Osteoblast (primary cell): ENCODE results near the gene ZBTB8B. TPM values are rescaled to one million over a fixed set of nuclear protein-coding genes. Genes with fewer than 3 reads are reported as not detected.
A peak's percentile ranks its signal among the peaks of the same experiment; 100 is the strongest.

Source experiments
- DNase-seq: peaks from one replicate; pipeline ENCODE4 v3.0.0; 2011; ENCODE audit warnings: low spot score, mixed read lengths; ENCODE audit not compliant: insufficient read length; ENCODE audit errors: missing footprints
- H2AFZ ChIP-seq: 2 replicates; pipeline ENCODE4 v1.6.0; 2011; ENCODE audit warnings: mild to moderate bottlenecking, low read length
- H3K27ac ChIP-seq: 2 replicates; pipeline ENCODE4 v1.5.1; 2011; ENCODE audit warnings: mild to moderate bottlenecking, low read depth, low read length, moderate library complexity
- H3K27me3 ChIP-seq: 2 replicates; pipeline ENCODE4 v1.6.0; 2012; ENCODE audit warnings: mild to moderate bottlenecking, control low read depth, inconsistent platforms, low read length, moderate library complexity; ENCODE audit not compliant: insufficient read depth
- H3K36me3 ChIP-seq: 2 replicates; pipeline ENCODE4 v1.5.1; 2011; ENCODE audit warnings: mild to moderate bottlenecking, low read length, control low read depth, moderate library complexity; ENCODE audit not compliant: insufficient read depth
- H3K4me1 ChIP-seq: 2 replicates; pipeline ENCODE4 v1.5.1; 2011; ENCODE audit warnings: mild to moderate bottlenecking, low read length, control low read depth, moderate library complexity; ENCODE audit not compliant: insufficient read depth
- H3K4me2 ChIP-seq: 2 replicates; pipeline ENCODE4 v1.6.0; 2011; ENCODE audit warnings: mild to moderate bottlenecking, low read length; ENCODE audit not compliant: insufficient read depth
- H3K4me3 ChIP-seq: fragments of 200-600 bp; sonication (generic); 3 replicates; pipeline ENCODE4 v1.5.1; 2012; ENCODE audit warnings: mild to moderate bottlenecking, low read length, inconsistent platforms; ENCODE audit not compliant: insufficient read depth
- H3K79me2 ChIP-seq: 2 replicates; pipeline ENCODE4 v1.6.0; 2012; ENCODE audit warnings: mild to moderate bottlenecking, low read length, control low read depth, inconsistent platforms; ENCODE audit not compliant: insufficient read depth
- H3K9me3 ChIP-seq: 2 replicates; pipeline ENCODE4 v1.5.1; 2011; ENCODE audit warnings: low read depth, low read length, control low read depth
- H4K20me1 ChIP-seq: 2 replicates; pipeline ENCODE4 v1.6.0; 2012; ENCODE audit warnings: mild to moderate bottlenecking, low read length, control low read depth; ENCODE audit not compliant: insufficient read depth
- CTCF ChIP-seq: IDR thresholded peaks from 2 replicates; pipeline ENCODE4 v1.5.1; 2011; ENCODE audit warnings: mild to moderate bottlenecking, low read depth, low read length, moderate library complexity; ENCODE audit errors: extremely low read depth
- total RNA-seq: library from RNA; depleted of rRNA; stranded (reverse); fragments of >200 nt; gene quantifications from 2 replicates; pipeline ENCODE4 v1.2.3, GENCODE V29; 2012

Gene ZBTB8B
- total RNA-seq, 1 donor: under 0.01 TPM

GRCh38 chr1:32500387-32501209 lies 35.7 kb downstream of the ZBTB8B start:
- H3K4me1 ChIP-seq: peaks cover 9% of the 10 kb centered on the region
- H3K4me2 ChIP-seq: peak overlapping the region; percentile 81
- H3K27ac ChIP-seq: no peak overlapping the region
- H3K27me3 ChIP-seq: no peaks in the 10 kb centered on the region
- H3K4me3 ChIP-seq: peak overlapping the region; percentile 74
- no peaks in the 10 kb centered on the region for H4K20me1 ChIP-seq
- H3K36me3 ChIP-seq: no peaks in the 10 kb centered on the region
- H2AFZ ChIP-seq: peak overlapping the region; percentile 88
- H3K9me3 ChIP-seq: no peaks in the 10 kb centered on the region
- TF ChIP-seq CTCF: no peak
- no peaks in the 10 kb centered on the region for H3K79me2 ChIP-seq
- peak; percentile 96 for DNase-seq

DNA sequence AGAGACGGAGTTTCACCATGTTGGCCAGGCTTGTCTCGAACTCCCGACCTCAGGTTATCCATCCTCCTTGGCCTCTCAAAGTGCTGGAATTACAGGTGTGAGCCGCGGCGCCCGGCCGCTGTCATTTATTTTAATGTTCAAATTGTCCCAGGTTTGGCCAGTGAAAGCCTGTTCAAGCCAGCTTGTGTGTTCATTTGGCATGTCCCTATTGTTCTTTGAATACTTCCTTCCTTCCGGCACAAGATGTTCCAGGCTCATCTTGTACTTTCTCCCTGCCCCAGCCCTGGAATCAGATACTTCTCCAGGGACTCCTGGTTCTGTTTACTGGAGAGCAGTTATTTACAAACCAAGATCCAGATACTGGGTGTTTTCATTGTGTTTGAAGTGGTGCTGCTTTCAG lies 37.0 kb downstream of the ZBTB8B start:
- Histone ChIP-seq H3K27me3 (no peaks in the 10 kb centered on the region), H3K4me2 (no peak overlapping the region), H2AFZ (no peak overlapping the region), H3K9me3 (no peaks in the 10 kb centered on the region), H3K27ac (no peak overlapping the region), H3K36me3 (no peaks in the 10 kb centered on the region), H3K4me1 (peaks cover 2% of the 10 kb centered on the region), H4K20me1 (no peaks in the 10 kb centered on the region), H3K79me2 (no peaks in the 10 kb centered on the region), H3K4me3 (no peak overlapping the region)
- no peak for TF ChIP-seq CTCF
- no peak for DNase-seq

DNA sequence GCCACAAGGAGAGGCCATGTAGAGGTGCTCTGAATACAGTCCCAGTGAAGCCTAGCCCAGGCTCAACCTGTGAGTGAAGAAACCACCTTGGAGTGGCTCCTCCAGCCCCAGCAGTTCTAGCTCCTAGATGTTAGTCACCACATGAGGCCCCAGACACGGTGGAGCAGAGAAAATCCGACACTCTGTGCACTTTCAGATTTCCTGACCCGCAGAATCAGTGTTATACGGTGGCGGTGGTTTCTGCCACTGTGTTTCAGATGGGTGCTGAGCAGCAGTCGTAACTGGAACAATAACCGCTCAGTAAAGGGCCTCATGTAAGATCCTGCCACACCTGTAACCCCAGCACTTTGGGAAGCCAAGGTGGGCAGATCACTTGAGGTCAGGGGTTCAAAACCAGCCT lies 38.3 kb downstream of the ZBTB8B start:
- Histone ChIP-seq H3K79me2 (no peaks in the 10 kb centered on the region), H3K4me3 (no peak overlapping the region), H3K27ac (no peak overlapping the region), H4K20me1 (no peaks in the 10 kb centered on the region), H2AFZ (no peak overlapping the region), H3K4me2 (no peak overlapping the region), H3K9me3 (no peaks in the 10 kb centered on the region), H3K27me3 (no peaks in the 10 kb centered on the region), H3K36me3 (no peaks in the 10 kb centered on the region), H3K4me1 (peaks cover 2% of the 10 kb centered on the region)
- DNase-seq: no peak
- no peak for TF ChIP-seq CTCF

GRCh38 chr1:32507021-32507420 lies 42.1 kb downstream of the ZBTB8B start:
- no peak overlapping the region for H3K4me3 ChIP-seq
- no peak overlapping the region for H3K4me2 ChIP-seq
- TF ChIP-seq CTCF: no peak
- H3K9me3 ChIP-seq: no peaks in the 10 kb centered on the region
- H3K79me2 ChIP-seq: no peaks in the 10 kb centered on the region
- no peaks in the 10 kb centered on the region for H3K27me3 ChIP-seq
- no peak overlapping the region for H2AFZ ChIP-seq
- no peaks in the 10 kb centered on the region for H3K36me3 ChIP-seq
- H4K20me1 ChIP-seq: no peaks in the 10 kb centered on the region
- H3K27ac ChIP-seq: no peak overlapping the region
- DNase-seq: no peak
- H3K4me1 ChIP-seq: peaks cover 4% of the 10 kb centered on the region
